Parathyroid adenoma (tissue), 2 donors: ENCODE results near the gene CAMK2D.

ENCODE experiments used
- H2AFZ ChIP-seq: fragments of 300-600 bp; sonication (generic); one replicate; pipeline ENCODE4 v1.7.0; 2017; ENCODE audit warnings: antibody characterized with exemption, mild to moderate bottlenecking
- H3K27ac ChIP-seq: fragments of 300-600 bp; sonication (generic); one replicate; pipeline ENCODE4 v1.7.0; 2017
- H3K27me3 ChIP-seq: fragments of 300-600 bp; sonication (generic); one replicate; pipeline ENCODE4 v1.7.0; 2017; ENCODE audit warnings: low read length; ENCODE audit not compliant: control insufficient read depth, insufficient read depth
- H3K36me3 ChIP-seq: fragments of 300-600 bp; sonication (generic); one replicate; pipeline ENCODE4 v1.7.0; 2017; ENCODE audit warnings: low read length; ENCODE audit not compliant: control insufficient read depth, insufficient read depth
- H3K4me1 ChIP-seq: fragments of 300-600 bp; sonication (generic); one replicate; pipeline ENCODE4 v1.7.0; 2017; ENCODE audit warnings: control low read depth
- H3K4me2 ChIP-seq: fragments of 300-600 bp; sonication (generic); one replicate; pipeline ENCODE4 v1.7.0; 2017; ENCODE audit warnings: low read length
- H3K4me3 ChIP-seq: fragments of 300-600 bp; sonication (generic); one replicate; pipeline ENCODE4 v1.7.0; 2017; ENCODE audit warnings: low read depth, low read length
- H3K79me2 ChIP-seq: fragments of 300-600 bp; sonication (generic); one replicate; pipeline ENCODE4 v1.7.0; 2017; ENCODE audit warnings: control low read depth
- H3K9ac ChIP-seq: fragments of 300-600 bp; sonication (generic); one replicate; pipeline ENCODE4 v1.7.0; 2017; ENCODE audit warnings: mild to moderate bottlenecking
- H3K9me3 ChIP-seq: fragments of 300-600 bp; sonication (generic); one replicate; pipeline ENCODE4 v1.7.0; 2017; ENCODE audit warnings: low read length; ENCODE audit not compliant: control insufficient read depth
- TF ChIP-seq, protein P1 (sequence below): fragments of 300-600 bp; sonication (generic); IDR thresholded peaks from one replicate; pipeline ENCODE4 v1.7.0; 2017; ENCODE audit warnings: antibody characterized with exemption, mild to moderate bottlenecking
- donor health status: primary hyperparathyroidism.

The CAMK2D gene

DNA sequence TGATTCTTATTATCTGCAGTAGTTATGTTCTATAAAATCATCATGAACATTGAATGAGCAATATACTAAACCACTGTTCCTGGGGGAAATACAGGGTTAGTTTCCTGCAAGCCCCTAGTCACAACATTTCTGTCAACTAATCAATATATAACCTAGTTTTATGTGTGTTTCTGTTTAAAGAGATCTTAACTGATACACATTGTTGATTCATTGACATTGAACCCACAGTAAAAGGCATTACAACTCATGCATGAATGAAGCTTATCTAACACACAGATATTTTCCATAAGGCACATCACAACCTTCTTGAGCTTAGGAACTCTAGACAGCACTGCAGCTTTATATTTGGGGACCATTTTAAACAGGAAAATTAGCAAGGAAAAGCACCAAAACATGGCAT lies 134.2 kb downstream of the CAMK2D start:
- Histone ChIP-seq H3K9me3 (no peaks in the 10 kb centered on the region), H3K27ac (no peak overlapping the region), H3K79me2 (peaks cover 2% of the 10 kb centered on the region), H3K4me3 (no peak overlapping the region), H3K4me2 (peak overlapping the region; percentile 7), H3K4me1 (peaks cover 6% of the 10 kb centered on the region), H3K36me3 (no peaks in the 10 kb centered on the region), H2AFZ (no peak overlapping the region), H3K9ac (no peak overlapping the region), H3K27me3 (no peaks in the 10 kb centered on the region)
- TF ChIP-seq, protein P1, sequence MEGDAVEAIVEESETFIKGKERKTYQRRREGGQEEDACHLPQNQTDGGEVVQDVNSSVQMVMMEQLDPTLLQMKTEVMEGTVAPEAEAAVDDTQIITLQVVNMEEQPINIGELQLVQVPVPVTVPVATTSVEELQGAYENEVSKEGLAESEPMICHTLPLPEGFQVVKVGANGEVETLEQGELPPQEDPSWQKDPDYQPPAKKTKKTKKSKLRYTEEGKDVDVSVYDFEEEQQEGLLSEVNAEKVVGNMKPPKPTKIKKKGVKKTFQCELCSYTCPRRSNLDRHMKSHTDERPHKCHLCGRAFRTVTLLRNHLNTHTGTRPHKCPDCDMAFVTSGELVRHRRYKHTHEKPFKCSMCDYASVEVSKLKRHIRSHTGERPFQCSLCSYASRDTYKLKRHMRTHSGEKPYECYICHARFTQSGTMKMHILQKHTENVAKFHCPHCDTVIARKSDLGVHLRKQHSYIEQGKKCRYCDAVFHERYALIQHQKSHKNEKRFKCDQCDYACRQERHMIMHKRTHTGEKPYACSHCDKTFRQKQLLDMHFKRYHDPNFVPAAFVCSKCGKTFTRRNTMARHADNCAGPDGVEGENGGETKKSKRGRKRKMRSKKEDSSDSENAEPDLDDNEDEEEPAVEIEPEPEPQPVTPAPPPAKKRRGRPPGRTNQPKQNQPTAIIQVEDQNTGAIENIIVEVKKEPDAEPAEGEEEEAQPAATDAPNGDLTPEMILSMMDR: no peak

DNA sequence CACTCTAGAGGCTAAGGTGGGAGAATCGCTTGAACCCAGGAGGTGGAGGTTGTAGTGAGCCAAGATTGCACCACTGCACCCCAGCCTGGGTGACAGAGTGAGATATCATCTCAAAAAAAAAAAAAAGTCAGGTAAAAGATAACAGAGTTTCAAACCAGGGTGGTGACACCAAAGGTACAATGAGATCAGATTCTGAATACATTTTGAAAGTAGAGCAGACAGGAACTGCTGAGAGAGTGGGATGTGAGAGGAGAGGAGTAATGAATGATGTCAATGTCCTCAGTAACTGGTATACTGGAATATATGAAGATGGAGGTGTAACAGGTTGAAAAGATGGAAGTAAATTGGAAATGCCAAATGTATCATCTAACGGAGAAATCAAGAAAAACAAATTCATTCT lies 135.6 kb downstream of the CAMK2D start:
- Histone ChIP-seq H3K4me2 (no peak overlapping the region), H3K27ac (no peak overlapping the region), H3K9ac (no peak overlapping the region), H3K9me3 (no peaks in the 10 kb centered on the region), H3K4me1 (peaks cover 6% of the 10 kb centered on the region), H3K4me3 (no peak overlapping the region), H3K79me2 (peaks cover 2% of the 10 kb centered on the region), H2AFZ (no peak overlapping the region), H3K27me3 (no peaks in the 10 kb centered on the region), H3K36me3 (no peaks in the 10 kb centered on the region)
- TF ChIP-seq, protein P1: no peak

GRCh38 chr4:113623274-113623894 lies 138.2 kb downstream of the CAMK2D start:
- H3K4me3 ChIP-seq: no peak overlapping the region
- H3K79me2 ChIP-seq: no peaks in the 10 kb centered on the region
- no peak overlapping the region for H3K9ac ChIP-seq
- H3K27me3 ChIP-seq: no peaks in the 10 kb centered on the region
- no peak overlapping the region for H2AFZ ChIP-seq
- peaks cover 6% of the 10 kb centered on the region for H3K4me1 ChIP-seq
- H3K36me3 ChIP-seq: no peaks in the 10 kb centered on the region
- H3K9me3 ChIP-seq: no peaks in the 10 kb centered on the region
- no peak overlapping the region for H3K27ac ChIP-seq
- no peak overlapping the region for H3K4me2 ChIP-seq
- TF ChIP-seq, protein P1: no peak

GRCh38 chr4:113621633-113622032 lies 139.9 kb downstream of the CAMK2D start:
- Histone ChIP-seq H3K9me3 (no peaks in the 10 kb centered on the region), H3K79me2 (no peaks in the 10 kb centered on the region), H3K27me3 (no peaks in the 10 kb centered on the region), H3K36me3 (no peaks in the 10 kb centered on the region), H3K27ac (no peak overlapping the region), H3K9ac (no peak overlapping the region), H3K4me1 (no peaks in the 10 kb centered on the region), H2AFZ (no peak overlapping the region), H3K4me3 (no peak overlapping the region), H3K4me2 (no peak overlapping the region)
- TF ChIP-seq, protein P1: no peak

GRCh38 chr4:113620032-113620431 lies 141.5 kb downstream of the CAMK2D start:
- no peaks in the 10 kb centered on the region for H3K79me2 ChIP-seq
- no peak overlapping the region for H3K4me2 ChIP-seq
- H3K4me1 ChIP-seq: no peaks in the 10 kb centered on the region
- H3K27me3 ChIP-seq: no peaks in the 10 kb centered on the region
- H3K27ac ChIP-seq: no peak overlapping the region
- TF ChIP-seq, protein P1: no peak
- H3K9ac ChIP-seq: no peak overlapping the region
- no peaks in the 10 kb centered on the region for H3K36me3 ChIP-seq
- H3K4me3 ChIP-seq: no peak overlapping the region
- no peaks in the 10 kb centered on the region for H3K9me3 ChIP-seq
- no peak overlapping the region for H2AFZ ChIP-seq
